Stimulated activated CD4-positive, alpha-beta T cell treated with anti-CD3 and anti-CD28 coated beads, Interleukin-15, amount 100 ng/mL, for 24 hours (primary cell): ENCODE results near the gene RUNX2.
A peak's percentile ranks its signal among the peaks of the same experiment; 100 is the strongest.
"Not testable (repeated sequence)": the region's sequence is repeated elsewhere in the genome, so short reads cannot be mapped to it uniquely, and the experiment has no call there.

ENCODE experiments used
- DNase-seq: peaks from one replicate; pipeline ENCODE4 v3.0.0-alpha.2; 2020

The RUNX2 gene

GRCh38 chr6:45462190-45463134 is 134.3 kb downstream of the RUNX2 start:
- no peak for DNase-seq

DNA sequence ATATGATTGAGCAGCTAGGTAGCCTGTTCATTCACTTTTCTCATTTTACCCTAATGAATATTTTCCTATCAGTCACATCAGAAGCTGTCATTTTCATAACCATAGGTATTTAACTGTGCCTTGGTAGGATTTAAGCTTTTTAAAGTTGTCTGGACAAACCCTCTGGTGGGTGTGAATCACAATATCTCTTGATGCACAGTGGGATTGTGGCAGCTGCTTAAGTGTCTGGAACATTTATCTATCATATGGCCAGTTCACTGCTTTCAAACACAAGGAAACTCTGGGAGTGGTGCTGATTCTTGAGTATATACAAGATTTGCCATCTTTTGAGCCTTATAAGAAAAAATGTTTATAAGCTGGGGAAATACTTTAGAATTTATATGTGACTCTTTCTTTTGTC is 136.6 kb downstream of the RUNX2 start:
- no peak for DNase-seq

- DNase-seq: no peak
Measured at GRCh38 chr6:45466686-45467085, 138.6 kb downstream of the RUNX2 start.

- not testable (repeated sequence) for DNase-seq
Measured at GRCh38 chr6:45467417-45467816, 139.3 kb downstream of the RUNX2 start.

DNA sequence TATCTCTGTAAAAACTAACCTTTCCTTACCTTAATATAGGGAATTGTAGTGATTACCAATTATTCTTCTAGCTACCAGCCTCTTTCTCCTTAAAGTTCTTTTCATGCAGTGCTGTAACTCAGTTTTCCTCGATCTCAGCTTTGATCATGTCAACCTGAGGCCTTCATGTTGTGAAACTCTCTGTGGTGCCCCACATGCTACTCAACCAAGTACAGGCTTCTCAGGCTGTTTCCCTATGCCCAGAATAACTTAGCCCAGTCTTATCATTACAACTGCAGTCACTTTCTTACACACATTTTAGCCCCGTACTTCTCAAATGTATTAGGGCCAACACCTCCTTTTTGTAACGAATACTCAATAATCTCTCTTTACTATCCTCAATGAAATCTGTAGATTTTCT is 139.7 kb downstream of the RUNX2 start:
- no peak for DNase-seq

DNA sequence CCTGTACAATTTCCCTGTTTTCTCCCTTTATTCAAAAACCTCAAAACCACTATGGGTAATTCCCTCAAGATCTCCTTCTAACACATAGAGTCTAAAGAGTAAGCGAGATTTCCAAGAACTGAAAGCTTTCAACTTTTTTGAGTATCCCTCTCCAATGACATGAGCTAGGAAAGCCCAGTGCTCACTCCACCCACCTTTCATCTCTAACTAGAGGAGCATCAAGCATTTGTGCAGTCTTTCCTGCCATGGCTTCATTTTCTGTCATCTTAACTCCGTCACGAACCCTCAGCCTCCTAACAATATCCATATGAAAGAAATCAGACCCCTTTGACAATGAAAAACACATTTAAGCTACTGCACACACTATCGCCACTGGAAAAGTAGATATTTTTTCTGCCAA is 141.5 kb downstream of the RUNX2 start:
- no peak for DNase-seq

GRCh38 chr6:45470131-45470738 is 142.1 kb downstream of the RUNX2 start:
- DNase-seq: no peak

GRCh38 chr6:45472382-45472781 is 144.3 kb downstream of the RUNX2 start:
- DNase-seq: no peak

GRCh38 chr6:45473121-45473993 is 145.2 kb downstream of the RUNX2 start:
- DNase-seq: no peak

DNA sequence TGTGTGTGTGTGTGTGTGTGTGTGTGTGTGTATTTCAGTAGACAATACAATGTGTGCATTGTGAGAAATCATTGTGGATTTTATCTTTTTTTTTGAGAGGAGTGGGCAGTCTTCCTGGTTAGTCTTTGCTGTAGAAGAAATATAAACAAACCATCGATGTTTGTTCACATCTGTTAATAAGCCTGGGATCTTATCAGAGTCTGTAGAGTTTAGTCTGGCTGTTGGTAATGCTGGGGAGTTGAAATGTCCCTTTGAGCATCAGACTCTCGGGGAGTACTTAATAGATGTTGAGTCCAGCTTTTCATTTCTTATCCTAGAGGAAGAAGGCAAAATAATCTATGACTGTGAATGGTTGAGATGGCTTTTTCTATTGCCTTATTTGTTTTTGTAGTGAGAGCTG is 146.2 kb downstream of the RUNX2 start:
- no peak for DNase-seq

DNA sequence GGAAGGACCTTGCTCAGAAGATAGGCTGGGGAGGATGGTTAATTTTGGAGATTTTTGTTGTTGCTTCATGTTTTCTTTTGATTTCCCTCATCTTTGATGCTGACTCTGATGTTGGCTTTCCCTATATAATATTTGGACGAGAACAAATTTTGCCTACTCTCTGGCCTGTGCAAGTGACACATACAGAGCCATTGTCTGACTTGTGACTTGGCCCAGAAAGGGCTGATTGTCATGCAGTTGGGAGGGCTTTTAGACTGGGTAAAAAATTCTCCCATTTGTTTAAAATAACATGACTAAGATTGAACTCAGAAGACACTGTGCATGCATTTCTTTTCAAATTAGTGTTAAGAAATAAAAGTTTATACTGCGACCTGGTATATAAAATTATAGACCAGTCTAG is 148.2 kb downstream of the RUNX2 start:
- DNase-seq: no peak

- DNase-seq: no peak
Measured at GRCh38 chr6:45477278-45477677, 149.1 kb downstream of the RUNX2 start.

DNA sequence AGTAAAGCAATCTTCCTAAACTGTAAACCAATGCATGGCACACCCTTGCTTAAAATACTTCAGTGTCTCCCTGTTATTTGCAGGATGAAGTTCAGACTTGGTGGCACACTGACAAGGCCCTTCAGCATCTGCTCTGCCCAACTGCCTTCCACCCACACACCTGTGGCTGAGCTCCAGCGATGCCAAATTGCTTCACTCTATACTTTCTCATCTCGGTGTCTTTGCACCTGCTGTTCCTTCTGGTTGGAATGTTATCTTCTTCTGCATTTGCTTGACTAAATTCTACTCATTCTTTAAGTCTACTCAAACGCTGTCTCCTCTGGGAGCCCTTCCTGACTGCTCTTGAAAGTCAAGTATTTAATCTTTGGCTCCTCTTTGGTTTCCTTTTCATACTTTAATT is 149.7 kb downstream of the RUNX2 start:
- DNase-seq: peak; percentile 25

GRCh38 chr6:45478240-45478639 is 150.1 kb downstream of the RUNX2 start:
- no peak for DNase-seq

DNA sequence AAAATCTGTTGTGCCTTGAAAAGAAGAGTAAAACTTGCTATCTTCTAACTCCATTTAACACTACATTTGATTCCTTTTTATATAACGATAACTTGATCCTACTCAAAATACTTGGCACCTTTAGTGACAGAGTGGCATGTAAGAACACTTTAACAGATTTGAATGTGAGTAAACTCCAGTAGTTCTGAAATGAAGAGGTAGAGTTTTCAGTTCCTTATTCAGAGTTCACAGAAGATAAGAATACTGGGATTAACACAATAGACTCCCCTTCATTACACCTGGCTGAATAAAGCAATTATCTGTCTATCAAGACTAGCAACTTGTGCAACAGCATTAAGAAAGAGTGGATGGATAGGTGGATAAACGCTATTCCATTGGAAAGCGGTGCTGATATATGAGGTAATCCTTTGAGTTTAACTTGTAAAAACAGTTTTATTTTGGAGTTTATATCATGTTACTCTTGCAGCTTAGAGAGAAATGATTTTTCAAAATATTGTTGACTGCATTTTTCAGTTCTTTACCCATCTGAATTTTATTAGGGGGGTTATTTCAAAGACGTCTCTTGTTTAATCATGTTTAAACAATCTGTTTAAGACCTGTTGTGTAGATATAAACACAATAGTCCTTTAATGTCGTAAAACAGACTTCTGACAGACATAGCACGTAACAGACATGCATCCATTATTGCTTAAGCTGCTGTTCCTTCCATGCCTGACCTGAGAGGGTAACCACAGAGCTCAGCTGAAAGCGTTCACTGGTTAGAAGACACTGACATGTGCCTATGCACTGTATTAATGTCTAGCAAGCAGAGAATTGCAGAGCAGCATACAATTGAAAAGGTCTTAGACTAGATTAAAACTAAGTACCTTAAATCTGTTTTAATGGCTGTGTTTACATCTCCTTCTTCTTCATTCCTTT is 152.0 kb downstream of the RUNX2 start:
- no peak for DNase-seq

GRCh38 chr6:45480752-45481415 is 152.8 kb downstream of the RUNX2 start:
- no peak for DNase-seq

DNA sequence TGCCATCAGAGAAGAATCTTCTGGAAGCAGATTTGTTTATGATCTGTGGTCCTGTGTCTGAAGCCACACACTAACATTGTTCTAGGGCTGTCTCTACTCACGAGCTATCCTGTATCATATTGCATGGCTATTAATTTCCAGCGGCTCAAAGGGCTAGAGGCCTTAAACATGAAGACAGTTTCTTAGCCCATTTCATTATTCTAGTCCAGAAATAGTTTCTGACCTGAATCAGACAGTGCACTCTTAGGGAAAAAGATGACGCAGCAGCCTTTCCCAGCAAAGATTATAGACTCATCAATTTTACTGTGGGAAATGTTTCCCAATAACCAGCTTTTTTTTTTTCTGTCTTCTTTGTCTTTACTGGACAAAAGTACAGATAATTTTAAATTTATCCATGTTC is 154.9 kb downstream of the RUNX2 start:
- DNase-seq: no peak

GRCh38 chr6:45483501-45483900 is 155.4 kb downstream of the RUNX2 start:
- no peak for DNase-seq

- peak; percentile 34 for DNase-seq
Measured at GRCh38 chr6:45486736-45487135, 158.6 kb downstream of the RUNX2 start.

- DNase-seq: no peak
Measured at GRCh38 chr6:45487645-45488044, 159.5 kb downstream of the RUNX2 start.

GRCh38 chr6:45488269-45488668 is 160.1 kb downstream of the RUNX2 start:
- DNase-seq: no peak

DNA sequence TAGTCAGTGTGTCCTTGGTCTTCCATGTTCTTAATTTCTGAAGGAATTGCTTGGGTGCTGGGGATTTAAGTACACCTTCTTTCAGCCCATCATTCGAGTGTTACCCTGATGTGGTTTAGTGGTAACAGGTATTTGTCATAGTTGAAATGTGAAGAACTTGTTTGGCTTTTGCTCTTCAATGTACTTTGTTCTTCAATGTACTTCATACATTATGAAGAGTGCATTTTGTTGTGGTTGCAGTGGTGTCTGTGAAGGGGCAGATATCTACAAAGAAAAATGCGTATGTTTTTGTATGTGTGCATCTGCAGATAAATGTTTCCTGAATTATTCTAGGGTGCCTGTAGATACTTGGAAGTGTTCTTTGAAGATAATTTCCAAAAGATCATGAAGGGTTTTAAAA is 160.8 kb downstream of the RUNX2 start:
- no peak for DNase-seq
